ENCODE data around the gene MARCHF3. TPM values are rescaled to one million over a fixed set of nuclear protein-coding genes. Genes with fewer than 3 reads are reported as not detected.

The MARCHF3 gene
- total and polyA plus RNA-seq, 10 of the 15 experiments (the other 5 are each of a cell fraction or from before 2014, with no cell fraction given) = 3.6 to 24.1 (median 11.3) TPM

DNA sequence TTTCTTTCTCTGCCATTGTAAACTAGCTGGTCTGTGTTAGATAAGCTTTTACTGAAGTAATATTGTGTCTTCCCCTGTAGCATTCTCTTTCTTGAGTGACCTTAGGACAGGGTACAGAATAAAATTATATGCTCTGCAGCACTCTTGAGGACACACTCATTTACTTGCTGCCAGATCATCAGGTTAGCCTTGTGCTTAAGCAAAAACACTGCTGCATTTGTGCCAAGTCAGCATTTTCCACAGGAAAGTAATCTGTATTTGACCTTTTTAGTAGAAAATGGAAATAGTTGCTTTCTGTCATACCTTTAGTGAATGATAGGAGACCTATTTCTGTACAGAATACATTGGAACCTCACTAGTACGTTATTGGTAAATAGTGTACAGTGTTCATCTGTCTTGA is 199.2 kb downstream of the MARCHF3 start:
- intact Hi-C loops (cut with micrococcal nuclease; ENCODE audit: unreplicated experiment) = no loop called here
- ChIA-PET SMC1A (ENCODE audit: uncharacterized antibody, unreplicated experiment) (interaction anchor here (1.0 to 2.3 kb wide), 8 partner anchors 16 to 193 kb away, joined by 3 to 9 read pairs (median 4); no protein-coding TSS in a partner anchor), CTCF (interaction anchor here (0.9 to 1.7 kb wide), 5 partner anchors 14 to 483 kb away, joined by 3 to 4 read pairs (median 3); no protein-coding TSS in a partner anchor), RAD21 (ENCODE audit: unreplicated experiment) (interaction anchor here (1.0 to 1.9 kb wide), 3 partner anchors 156 to 485 kb away, joined by 3 to 6 read pairs (median 3); no protein-coding TSS in a partner anchor), POLR2A (interaction anchor here (0.6 kb wide), 1 partner anchor 9 kb away, joined by 6 read pairs; no protein-coding TSS in a partner anchor)
- H3K27me3 ChIP-seq (replicated peaks in 1 of 2; ENCODE audit: control insufficient read depth in 2 of 2, insufficient read depth in 2 of 2, low read length in 1 of 2) = no peaks in the 10 kb centered on the region
- no peak overlapping the region for H3K4me3 ChIP-seq
- H3K79me2 ChIP-seq (ENCODE audit: control insufficient read depth, insufficient read depth, low read length) = no peaks in the 10 kb centered on the region; the same call in none of the 2 replicates
- no peaks in the 10 kb centered on the region for H4K20me1 ChIP-seq (ENCODE audit: control insufficient read depth, insufficient read depth)
- FAIRE-seq (no peak), DNase-seq (ENCODE audit: low read depth, low spot score) (no peak), ATAC-seq (no peak)
- no peak for TF ChIP-seq CHD2 (IDR thresholded peaks at IDR 0.05; ENCODE audit: borderline replicate concordance, low read depth, low read length)
- no peak for TF ChIP-seq HCFC1 (IDR thresholded peaks at IDR 0.05; ENCODE audit: low read length)
- TF ChIP-seq TBL1XR1 (IDR thresholded peaks at IDR 0.05; ENCODE audit: low read depth, low read length) = no peak
- no peak for TF ChIP-seq BCL11A (IDR thresholded peaks at IDR 0.05; ENCODE audit: low read depth, low read length)
- TF ChIP-seq SREBF2 (IDR thresholded peaks at IDR 0.05; ENCODE audit: low read length) = no peak
- no peak for TF ChIP-seq SREBF1 (IDR thresholded peaks at IDR 0.05; ENCODE audit: low read length)
- TF ChIP-seq RCOR1 (conservative IDR thresholded peaks at IDR 0.05; ENCODE audit: low read depth, low read length) = no peak
- no peak for TF ChIP-seq ZNF274 (IDR thresholded peaks at IDR 0.05; ENCODE audit: insufficient read depth, insufficient read length)
- H2AFZ ChIP-seq (ENCODE audit: control insufficient read depth, low read depth, low read length) = no peak overlapping the region
- BruUV-seq (replicated peaks) = no TSS peak
- H3K9ac ChIP-seq (ENCODE audit: control insufficient read depth, insufficient read depth, low read length) = no peak overlapping the region
- H3K36me3 ChIP-seq (ENCODE audit: control insufficient read depth in 2 of 2, insufficient read depth in 2 of 2, low read length in 1 of 2) = peaks cover 24 to 30% of the 10 kb centered on the region in 2 experiments
- H3K27ac ChIP-seq (ENCODE audit: control insufficient read depth, insufficient read depth) = no peak overlapping the region
- WGBS (ENCODE audit: insufficient coverage, insufficient replicate concordance, low lambda C conversion rate, missing lambda C conversion rate) = 100% methylated on average over 1 of the region's 1 CpG
- in situ Hi-C loops (cut with MboI) = no loop called here
- H3K4me2 ChIP-seq (ENCODE audit: control insufficient read depth, insufficient read depth) = no peak overlapping the region
- no peaks in the 10 kb centered on the region for H3K4me1 ChIP-seq (ENCODE audit: control insufficient read depth, insufficient read depth, low read length)
- H3K9me3 ChIP-seq (replicated peaks; ENCODE audit: control insufficient read depth, insufficient read depth, low read length) = no peaks in the 10 kb centered on the region

DNA sequence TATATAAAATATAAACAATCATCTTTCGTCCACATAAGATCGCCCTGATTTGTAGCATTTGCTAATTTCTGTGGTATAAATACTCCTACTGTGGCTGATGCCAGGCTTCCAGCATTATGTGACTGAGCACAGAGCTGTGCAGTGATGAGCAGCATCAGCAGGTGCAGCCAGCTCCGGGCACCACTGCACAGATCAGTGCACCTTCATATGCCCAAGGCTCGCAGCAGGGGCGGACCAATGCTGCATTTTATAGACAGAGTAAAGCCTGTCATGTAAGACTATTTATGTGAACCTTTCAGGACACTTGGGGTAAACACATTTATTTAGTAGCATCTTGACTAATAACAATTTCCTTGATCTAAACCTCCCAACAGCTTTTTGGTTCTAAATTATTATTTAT is 200.3 kb downstream of the MARCHF3 start:
- ChIA-PET POLR2A (no interaction called here), CTCF (interaction anchor here (0.9 to 1.7 kb wide), 2 partner anchors 153 to 154 kb away, joined by 3 to 4 read pairs; no protein-coding TSS in a partner anchor)

More for the DNA sequence above, 200.3 kb downstream of the MARCHF3 start:
- H3K27ac ChIP-seq (ENCODE audit: control insufficient read depth, insufficient read depth) = no peak overlapping the region
- BruUV-seq (replicated peaks) = no TSS peak
- H3K27me3 ChIP-seq (replicated peaks in 1 of 2; ENCODE audit: control insufficient read depth in 2 of 2, insufficient read depth in 2 of 2, low read length in 1 of 2) = no peaks in the 10 kb centered on the region
- H3K9ac ChIP-seq (ENCODE audit: control insufficient read depth, insufficient read depth, low read length) = no peak overlapping the region
- H3K36me3 ChIP-seq (ENCODE audit: control insufficient read depth in 2 of 2, insufficient read depth in 2 of 2, low read length in 1 of 2) = peaks cover 21 to 29% of the 10 kb centered on the region in 2 experiments
- ChIA-PET RAD21 (ENCODE audit: unreplicated experiment) (interaction anchor here (1.0 to 1.7 kb wide), 2 partner anchors 198 to 486 kb away, joined by 3 read pairs; no protein-coding TSS in a partner anchor), SMC1A (ENCODE audit: uncharacterized antibody, unreplicated experiment) (interaction anchor here (0.9 to 2.3 kb wide), 7 partner anchors 15 to 191 kb away, joined by 3 to 9 read pairs (median 3); no protein-coding TSS in a partner anchor)
- H3K9me3 ChIP-seq (replicated peaks; ENCODE audit: control insufficient read depth, insufficient read depth, low read length) = no peaks in the 10 kb centered on the region
- intact Hi-C loops (cut with micrococcal nuclease; ENCODE audit: unreplicated experiment) (no loop called here), in situ Hi-C loops (cut with MboI) (no loop called here)
- H3K79me2 ChIP-seq (ENCODE audit: control insufficient read depth, insufficient read depth, low read length) = no peaks in the 10 kb centered on the region; the same call in none of the 2 replicates
- no peak for DNase-seq (ENCODE audit: low read depth, low spot score)
- no peak overlapping the region for H3K4me2 ChIP-seq (ENCODE audit: control insufficient read depth, insufficient read depth)
- H3K4me3 ChIP-seq = no peak overlapping the region
- no peak for FAIRE-seq
- TF ChIP-seq FOXK2 (IDR thresholded peaks at IDR 0.05) (no peak), HCFC1 (IDR thresholded peaks at IDR 0.05; ENCODE audit: low read length) (no peak), ZBED1 (IDR thresholded peaks at IDR 0.05; ENCODE audit: borderline replicate concordance) (no peak), NFIC (IDR thresholded peaks at IDR 0.05; ENCODE audit: low read depth, low read length) (no peak), RELA (IDR thresholded peaks at IDR 0.05; ENCODE audit: borderline replicate concordance, partially characterized antibody) (no peak), SREBF2 (IDR thresholded peaks at IDR 0.05; ENCODE audit: low read length) (no peak), ZNF274 (IDR thresholded peaks at IDR 0.05; ENCODE audit: insufficient read depth, insufficient read length) (no peak), PAX5 (IDR thresholded peaks at IDR 0.05; ENCODE audit: borderline replicate concordance, low read depth, low read length) (no peak)
- no peak overlapping the region for H2AFZ ChIP-seq (ENCODE audit: control insufficient read depth, low read depth, low read length)
- 39% methylated on average over 5 of the region's 5 CpGs for WGBS (ENCODE audit: insufficient coverage, insufficient replicate concordance, low lambda C conversion rate, missing lambda C conversion rate)
- no peaks in the 10 kb centered on the region for H3K4me1 ChIP-seq (ENCODE audit: control insufficient read depth, insufficient read depth, low read length)
- H4K20me1 ChIP-seq (ENCODE audit: control insufficient read depth, insufficient read depth) = no peaks in the 10 kb centered on the region
- ATAC-seq = no peak

All from GM12878 (cell line).